GM12875 (cell line): ENCODE results near the gene DSG2.

Experiments
- H3K4me3 ChIP-seq: one replicate; pipeline ENCODE4 v1.5.1; 2011; ENCODE audit warnings: low read depth, low read length, control low read depth
- TF ChIP-seq, protein P1 (sequence below): IDR thresholded peaks from 2 replicates; pipeline ENCODE4 v1.5.1; 2011; ENCODE audit warnings: low read depth, mild to moderate bottlenecking, control low read depth, inconsistent platforms, low read length, moderate library complexity, borderline replicate concordance; ENCODE audit not compliant: insufficient read depth

Gene DSG2

DNA sequence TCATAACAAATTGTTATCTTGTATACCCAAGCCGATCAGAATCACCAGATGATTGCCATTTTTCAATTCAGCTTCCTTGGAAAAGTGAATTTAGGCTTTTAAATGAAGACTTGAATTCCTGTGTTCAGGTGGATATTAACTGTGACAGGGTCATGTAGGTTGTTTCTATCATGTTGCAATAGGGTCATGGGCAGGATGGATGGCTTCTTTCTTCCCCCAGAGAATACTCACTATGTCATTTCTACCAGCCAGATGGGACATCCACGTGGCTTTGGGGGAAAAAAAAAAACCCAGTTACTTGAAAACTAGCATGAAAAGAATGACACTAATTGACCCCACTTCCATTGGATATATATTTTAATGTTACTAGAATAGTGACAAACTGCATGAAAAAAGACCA lies 14.6 kb upstream of the DSG2 start:
- TF ChIP-seq, protein P1, sequence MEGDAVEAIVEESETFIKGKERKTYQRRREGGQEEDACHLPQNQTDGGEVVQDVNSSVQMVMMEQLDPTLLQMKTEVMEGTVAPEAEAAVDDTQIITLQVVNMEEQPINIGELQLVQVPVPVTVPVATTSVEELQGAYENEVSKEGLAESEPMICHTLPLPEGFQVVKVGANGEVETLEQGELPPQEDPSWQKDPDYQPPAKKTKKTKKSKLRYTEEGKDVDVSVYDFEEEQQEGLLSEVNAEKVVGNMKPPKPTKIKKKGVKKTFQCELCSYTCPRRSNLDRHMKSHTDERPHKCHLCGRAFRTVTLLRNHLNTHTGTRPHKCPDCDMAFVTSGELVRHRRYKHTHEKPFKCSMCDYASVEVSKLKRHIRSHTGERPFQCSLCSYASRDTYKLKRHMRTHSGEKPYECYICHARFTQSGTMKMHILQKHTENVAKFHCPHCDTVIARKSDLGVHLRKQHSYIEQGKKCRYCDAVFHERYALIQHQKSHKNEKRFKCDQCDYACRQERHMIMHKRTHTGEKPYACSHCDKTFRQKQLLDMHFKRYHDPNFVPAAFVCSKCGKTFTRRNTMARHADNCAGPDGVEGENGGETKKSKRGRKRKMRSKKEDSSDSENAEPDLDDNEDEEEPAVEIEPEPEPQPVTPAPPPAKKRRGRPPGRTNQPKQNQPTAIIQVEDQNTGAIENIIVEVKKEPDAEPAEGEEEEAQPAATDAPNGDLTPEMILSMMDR, result no peak
- no peak overlapping the region for H3K4me3 ChIP-seq

DNA sequence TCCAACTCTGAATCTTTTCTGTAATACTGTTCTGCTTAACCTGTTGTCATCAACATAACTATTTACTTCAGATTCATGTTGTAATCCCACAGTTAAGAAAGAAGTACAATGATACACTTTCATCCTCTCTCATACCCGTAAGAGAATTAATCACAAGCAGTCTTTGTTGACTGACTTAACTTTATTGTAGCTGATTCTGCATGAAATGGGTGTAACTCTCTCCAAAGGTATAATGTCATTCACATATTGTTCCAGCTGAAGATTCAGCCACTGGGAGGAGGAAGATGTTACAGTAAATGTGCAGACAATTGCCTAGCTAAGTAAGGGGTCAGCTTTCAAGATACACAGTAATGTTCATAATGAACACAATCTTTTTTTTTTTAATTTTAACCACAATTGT lies 13.5 kb upstream of the DSG2 start:
- no peak overlapping the region for H3K4me3 ChIP-seq
- TF ChIP-seq, protein P1, result no peak

GRCh38 chr18:31486165-31486564 lies 11.8 kb upstream of the DSG2 start:
- no peak overlapping the region for H3K4me3 ChIP-seq
- TF ChIP-seq, protein P1, result no peak

DNA sequence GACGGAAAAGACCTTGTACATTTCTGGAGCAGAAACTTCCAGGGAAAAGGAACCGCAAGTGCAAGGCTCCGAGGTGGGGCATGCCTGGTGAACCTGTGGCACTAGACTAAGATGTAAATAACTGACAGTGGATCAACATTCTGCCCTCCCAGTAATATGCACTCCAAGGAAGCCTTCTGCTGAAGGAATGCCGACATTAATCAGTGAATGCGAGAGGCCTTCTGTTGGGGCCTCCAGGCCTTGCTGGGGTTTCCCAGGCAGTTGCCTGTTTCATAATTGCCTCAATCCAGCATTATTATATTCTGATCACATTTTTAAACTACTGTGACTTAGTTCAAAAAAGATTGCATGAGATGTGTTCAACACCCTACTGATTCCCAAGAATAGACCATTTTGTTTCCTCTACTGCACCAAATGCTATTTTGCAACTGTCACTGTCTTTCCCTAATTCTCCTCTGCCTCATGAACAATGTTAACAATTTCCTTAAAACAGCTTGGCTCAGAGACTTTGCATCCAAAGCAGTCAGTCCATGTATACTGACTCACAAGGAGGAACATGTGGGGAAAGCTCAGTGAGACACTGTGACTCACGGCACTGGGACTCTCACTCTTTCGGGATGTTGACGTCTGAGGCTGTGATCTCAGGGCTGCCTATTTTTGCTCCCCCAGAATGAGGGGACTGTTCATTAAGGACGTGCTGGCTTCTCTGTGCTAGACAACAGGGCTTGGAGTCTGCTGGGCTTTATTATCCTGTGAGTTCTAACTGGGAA lies 10.5 kb upstream of the DSG2 start:
- H3K4me3 ChIP-seq, result no peak overlapping the region
- TF ChIP-seq, protein P1, result no peak

DNA sequence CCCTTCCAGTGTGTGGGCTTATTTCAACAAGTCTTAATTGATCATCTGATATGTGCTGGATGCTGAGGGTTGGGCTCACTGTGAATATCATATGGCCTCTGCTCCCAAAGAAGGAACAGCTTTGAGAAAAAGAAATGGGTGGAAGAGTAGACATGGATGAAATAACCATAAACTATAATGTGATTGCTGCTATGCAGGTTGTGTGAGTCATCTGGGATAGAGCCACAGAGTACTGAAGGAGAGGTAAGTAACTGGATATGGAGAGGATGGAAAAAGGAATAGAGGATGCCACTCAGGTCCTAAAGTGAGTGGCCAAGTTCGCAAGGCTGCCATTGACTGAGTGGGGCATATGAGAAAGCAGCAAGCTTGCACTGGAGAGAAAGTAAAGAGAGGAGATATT lies 8.7 kb upstream of the DSG2 start:
- TF ChIP-seq, protein P1, result no peak
- H3K4me3 ChIP-seq, result no peak overlapping the region

GRCh38 chr18:31490387-31490786 lies 7.6 kb upstream of the DSG2 start:
- TF ChIP-seq, protein P1, result no peak
- H3K4me3 ChIP-seq, result no peak overlapping the region

DNA sequence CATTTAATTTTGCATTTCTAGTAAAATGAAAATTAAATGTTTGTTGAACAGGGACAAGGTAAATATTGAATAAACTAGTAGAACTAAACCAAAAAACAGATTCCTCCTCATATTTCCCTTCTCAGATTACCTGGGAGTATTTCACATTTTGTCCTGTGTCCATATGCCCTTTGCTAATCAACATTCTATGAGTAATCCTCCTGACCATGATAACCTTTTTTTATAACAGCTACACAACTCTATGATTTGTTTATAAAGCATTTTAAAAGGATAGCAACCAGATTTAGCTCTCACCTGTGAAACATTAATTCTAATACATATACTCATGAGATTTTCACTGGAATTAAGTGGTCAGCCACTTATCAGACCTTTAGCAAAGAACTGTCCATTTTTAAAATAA lies 7.1 kb upstream of the DSG2 start:
- TF ChIP-seq, protein P1, result no peak
- H3K4me3 ChIP-seq, result no peak overlapping the region
